Tibial nerve (tissue), 3 donors: ENCODE measurements around the gene RGS3.

ENCODE experiments used
- POLR2A ChIP-seq, 2 donors: fragments of 450-650 bp; IDR thresholded peaks; one replicate each; pipeline ENCODE4 v1.6.1; 2017; ENCODE audit warnings: antibody characterized with exemption in 2 of 2, mild to moderate bottlenecking in 2 of 2, moderate library complexity in 2 of 2
- TF ChIP-seq, protein P1 (sequence below), 5 experiments: fragments of 200-600 bp in 3 of 5; fragments of 450-650 bp in 2 of 5; sonication (generic) in 3 of 5; IDR thresholded peaks; one replicate each; pipeline ENCODE4 v1.5.1; 2016 to 2019; ENCODE audit warnings: antibody characterized with exemption in 5 of 5, mild to moderate bottlenecking in 3 of 5, moderate library complexity in 2 of 5

- TF ChIP-seq, protein P1, sequence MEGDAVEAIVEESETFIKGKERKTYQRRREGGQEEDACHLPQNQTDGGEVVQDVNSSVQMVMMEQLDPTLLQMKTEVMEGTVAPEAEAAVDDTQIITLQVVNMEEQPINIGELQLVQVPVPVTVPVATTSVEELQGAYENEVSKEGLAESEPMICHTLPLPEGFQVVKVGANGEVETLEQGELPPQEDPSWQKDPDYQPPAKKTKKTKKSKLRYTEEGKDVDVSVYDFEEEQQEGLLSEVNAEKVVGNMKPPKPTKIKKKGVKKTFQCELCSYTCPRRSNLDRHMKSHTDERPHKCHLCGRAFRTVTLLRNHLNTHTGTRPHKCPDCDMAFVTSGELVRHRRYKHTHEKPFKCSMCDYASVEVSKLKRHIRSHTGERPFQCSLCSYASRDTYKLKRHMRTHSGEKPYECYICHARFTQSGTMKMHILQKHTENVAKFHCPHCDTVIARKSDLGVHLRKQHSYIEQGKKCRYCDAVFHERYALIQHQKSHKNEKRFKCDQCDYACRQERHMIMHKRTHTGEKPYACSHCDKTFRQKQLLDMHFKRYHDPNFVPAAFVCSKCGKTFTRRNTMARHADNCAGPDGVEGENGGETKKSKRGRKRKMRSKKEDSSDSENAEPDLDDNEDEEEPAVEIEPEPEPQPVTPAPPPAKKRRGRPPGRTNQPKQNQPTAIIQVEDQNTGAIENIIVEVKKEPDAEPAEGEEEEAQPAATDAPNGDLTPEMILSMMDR (IDR thresholded peaks at IDR 0.05), result no peak
- TF ChIP-seq POLR2A (IDR thresholded peaks at IDR 0.05), result no peak
Observed at GRCh38 chr9:113630386-113631136, 167.0 kb downstream of the RGS3 start.
